OCI-LY7 (cell line): Measurements from ENCODE around the gene ATPAF1.

ENCODE experiments used
- CTCF ChIP-seq: fragments of 200-600 bp; sonication (generic); conservative IDR thresholded peaks from 2 replicates; pipeline ENCODE4 v1.5.1; 2014; ENCODE audit warnings: mild to moderate bottlenecking, antibody characterized with exemption, low read length, moderate library complexity, mixed read lengths
- EZH2phosphoT487 ChIP-seq: fragments of 200-600 bp; sonication (generic); IDR thresholded peaks from 2 replicates; pipeline ENCODE4 v1.6.1; 2018; ENCODE audit warnings: low read depth, borderline replicate concordance, mild to moderate bottlenecking, mixed run types, antibody characterized with exemption, low read length, moderate library complexity, mixed read lengths

GRCh38 chr1:46615088-46615487 lies 53.1 kb downstream of the ATPAF1 start:
- TF ChIP-seq CTCF (no peak), EZH2phosphoT487 (no peak)
